HG03378 (cell line): ENCODE results near the gene ITPR3.

ENCODE experiments used
- ATAC-seq: cut with Tn5 transposase; IDR thresholded peaks from one replicate; pipeline ENCODE4 v1.9.1; 2021; ENCODE audit warnings: mild to moderate bottlenecking, moderate library complexity; ENCODE audit not compliant: unreplicated experiment

Gene ITPR3

DNA sequence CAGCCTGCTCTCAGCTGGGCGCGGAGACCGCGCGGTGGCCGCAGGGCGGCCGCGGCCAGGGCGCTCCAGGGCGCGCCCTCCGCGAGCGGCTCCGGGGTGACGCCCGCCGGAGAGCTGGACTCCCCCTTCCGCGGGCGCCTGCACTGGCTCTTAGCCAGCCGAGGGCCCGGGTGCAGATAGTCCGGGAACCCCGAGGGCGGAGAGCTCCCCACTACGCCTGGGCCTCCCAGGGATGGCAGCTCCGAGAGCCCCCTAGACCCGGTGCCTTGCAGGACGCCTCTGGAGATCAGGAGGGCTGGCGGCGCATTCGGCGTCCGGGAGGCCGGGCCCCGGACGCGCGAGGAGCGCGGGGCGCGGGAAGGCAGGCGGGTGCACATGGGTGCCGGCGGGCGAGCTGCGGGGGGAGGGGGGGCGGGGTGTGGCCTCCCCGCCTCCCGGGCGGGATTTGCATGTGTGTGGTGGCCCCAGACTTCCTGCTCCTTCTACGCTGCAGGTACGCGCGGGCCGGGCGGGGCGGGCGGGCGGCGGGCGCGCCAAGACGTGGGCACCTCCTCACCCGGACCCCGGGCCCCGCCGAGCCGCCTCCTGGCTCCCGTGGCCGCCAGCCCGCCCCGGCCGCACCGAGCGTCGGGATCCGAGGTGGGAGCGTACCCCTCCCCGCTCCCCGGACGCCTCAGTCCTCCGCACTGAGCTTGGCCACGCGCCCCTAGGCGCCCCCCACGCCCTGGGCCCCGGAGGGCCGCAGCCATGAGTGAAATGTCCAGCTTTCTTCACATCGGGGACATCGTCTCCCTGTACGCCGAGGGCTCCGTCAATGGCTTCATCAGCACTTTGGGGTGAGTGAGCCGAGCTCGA is at the start of gene ITPR3:
Gene ITPR3, plus strand, starts transcription at position 467 of the 855 bp plus-strand sequence. Its CDS starts 281 bp downstream, at position 748.
- peak; percentile 53 for ATAC-seq

DNA sequence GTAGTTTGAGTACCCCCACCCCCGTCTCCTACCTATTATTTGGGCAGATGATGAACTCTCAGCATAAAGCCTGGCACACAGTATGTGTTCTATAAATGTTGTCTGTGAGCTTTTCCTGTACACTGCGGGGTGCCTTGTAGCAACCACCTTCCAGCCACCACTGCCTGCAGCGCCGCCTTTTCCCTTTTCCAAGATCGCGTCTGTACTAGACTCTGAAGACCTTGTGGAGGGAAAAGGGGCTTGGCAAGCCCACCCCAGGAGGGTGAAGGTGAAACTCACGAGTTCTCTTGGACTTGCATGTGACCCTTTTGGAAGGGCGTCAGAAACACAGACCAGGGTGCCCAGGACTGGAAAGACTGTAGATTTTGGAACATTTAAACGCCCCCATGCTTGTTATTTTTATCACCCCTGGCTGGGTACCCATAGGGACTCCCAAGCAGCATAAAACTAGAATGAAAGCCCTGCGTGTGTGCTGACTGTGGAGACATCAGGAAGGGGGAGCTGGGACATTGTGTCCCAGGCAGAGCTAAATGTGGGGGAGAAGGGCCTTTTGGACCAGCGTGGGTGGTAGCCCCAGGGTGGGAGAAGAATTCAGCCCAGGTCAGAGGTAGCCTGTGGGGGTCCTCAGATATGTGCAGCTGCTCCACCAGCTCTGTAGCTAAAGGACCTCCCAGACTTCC is 49.3 kb upstream of the ITPR3 start:
- ATAC-seq: no peak

DNA sequence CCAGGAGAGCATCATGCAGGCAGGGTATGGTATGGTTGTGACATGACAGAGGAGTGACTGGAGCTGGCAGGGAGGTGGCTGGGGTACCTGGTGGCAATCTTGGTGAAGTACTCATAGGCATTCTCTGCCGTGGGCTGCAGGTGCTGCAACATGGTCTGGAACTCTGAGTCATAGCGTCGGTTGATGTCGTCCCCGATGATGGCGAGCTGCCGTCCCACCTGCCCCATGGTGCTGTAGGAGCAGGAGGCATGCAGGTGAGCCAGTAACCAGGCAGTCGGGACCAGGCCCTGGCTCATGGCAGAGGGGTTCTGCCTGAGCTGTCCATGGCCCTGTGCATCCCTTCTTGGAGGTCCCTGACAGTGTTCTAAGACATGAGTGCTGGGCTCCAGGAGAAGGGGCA is 45.9 kb upstream of the ITPR3 start:
- ATAC-seq: no peak

DNA sequence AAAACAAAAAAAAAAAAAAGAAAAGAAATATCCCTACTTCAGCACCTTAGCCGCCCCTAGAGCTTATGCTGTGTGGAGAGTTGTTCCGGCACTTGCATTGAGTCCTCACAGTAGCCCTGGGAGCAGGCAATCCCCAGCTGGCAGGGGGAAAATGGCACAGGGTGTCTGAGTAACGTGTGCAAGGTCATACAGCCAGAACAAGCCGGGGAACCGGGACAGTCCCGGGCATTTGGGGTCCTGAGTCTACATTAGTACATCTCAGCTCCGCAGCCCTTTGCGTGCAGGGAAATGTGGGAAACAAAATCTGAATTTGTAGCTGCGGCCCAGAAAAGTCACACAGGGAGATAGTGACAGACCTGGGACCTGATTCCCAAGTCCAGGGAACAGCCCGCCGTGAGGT is 44.5 kb upstream of the ITPR3 start:
- ATAC-seq: no peak

DNA sequence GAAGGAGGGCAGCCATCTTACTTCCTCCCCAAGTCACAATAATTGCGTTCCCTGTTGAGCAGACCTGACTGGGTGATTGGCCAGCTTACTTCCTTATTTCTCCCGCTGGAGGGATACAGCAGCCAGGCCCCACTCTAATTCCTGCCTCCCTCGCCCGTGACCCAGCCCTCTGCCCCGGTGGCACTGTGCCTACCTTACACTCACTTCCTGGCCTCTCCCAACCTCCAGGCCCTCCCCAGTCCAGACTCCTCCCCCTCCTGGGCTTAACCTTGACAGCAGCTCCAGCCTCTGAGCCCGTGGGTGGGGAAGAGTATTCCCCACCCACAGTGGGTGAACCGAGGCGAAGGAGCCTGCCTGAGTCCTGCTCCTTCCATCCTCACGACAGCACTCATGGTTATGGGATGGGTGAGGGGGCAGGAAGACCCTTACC is 44.0 kb upstream of the ITPR3 start:
- no peak for ATAC-seq

DNA sequence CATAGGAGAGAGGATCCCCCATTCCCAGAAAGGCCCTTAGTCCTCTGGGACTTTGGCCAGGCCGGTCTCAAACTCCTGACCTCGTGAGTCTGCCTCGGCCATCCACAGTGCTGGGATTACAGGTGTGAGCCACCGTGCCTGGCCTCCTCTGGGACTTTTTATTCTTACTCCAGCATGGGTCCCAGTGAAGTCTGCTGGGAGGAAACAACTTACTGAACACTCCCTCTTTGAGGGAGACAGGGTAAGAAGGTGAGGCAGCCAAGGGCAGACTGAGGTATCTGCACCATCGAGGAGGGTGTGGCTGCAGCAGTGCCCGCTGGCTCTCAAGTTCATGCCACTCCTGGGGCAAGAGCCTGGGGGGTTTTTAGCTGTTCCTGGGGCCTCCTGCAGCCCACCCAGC is 43.4 kb upstream of the ITPR3 start:
- ATAC-seq: no peak

DNA sequence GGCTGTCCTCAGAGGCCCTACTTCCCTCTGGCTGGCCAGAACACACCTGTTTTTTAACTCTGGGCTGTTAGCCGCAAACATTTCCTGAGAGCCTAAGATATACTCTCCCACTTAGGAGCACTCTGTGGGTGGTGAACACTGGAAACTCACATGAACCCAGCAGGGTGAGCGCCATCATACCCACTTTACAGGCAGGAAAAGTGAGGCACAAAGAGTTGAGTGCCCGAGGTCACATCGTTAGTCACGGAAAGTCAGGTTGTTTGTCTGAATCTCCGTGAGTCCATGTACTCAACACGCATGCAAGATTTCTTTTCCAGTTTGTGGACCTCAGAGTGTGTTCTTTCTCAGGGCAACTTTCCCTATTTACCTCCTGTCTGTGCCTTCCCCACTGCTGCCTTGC is 43.0 kb upstream of the ITPR3 start:
- no peak for ATAC-seq

DNA sequence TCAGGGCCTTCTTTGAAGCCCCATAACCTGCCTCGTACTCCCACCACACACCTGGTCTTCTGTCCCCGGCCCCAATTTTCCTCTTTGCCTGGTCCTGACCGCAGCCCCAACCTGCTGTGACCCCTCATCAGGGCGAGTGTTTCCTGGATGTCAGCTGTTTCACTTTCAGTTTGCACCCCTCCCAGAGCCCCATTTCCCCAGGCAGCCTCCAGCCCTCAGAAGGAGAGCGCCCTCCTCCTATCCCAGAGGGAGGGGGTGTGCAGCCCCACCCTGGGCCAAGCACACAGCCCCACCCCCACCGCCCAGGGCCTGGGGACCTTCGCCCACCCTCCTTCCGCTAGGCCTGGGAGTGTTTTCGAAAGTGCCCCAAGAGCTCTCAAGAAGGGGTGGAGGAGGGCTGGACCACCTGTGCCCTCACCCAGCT is 42.5 kb upstream of the ITPR3 start:
- no peak for ATAC-seq

DNA sequence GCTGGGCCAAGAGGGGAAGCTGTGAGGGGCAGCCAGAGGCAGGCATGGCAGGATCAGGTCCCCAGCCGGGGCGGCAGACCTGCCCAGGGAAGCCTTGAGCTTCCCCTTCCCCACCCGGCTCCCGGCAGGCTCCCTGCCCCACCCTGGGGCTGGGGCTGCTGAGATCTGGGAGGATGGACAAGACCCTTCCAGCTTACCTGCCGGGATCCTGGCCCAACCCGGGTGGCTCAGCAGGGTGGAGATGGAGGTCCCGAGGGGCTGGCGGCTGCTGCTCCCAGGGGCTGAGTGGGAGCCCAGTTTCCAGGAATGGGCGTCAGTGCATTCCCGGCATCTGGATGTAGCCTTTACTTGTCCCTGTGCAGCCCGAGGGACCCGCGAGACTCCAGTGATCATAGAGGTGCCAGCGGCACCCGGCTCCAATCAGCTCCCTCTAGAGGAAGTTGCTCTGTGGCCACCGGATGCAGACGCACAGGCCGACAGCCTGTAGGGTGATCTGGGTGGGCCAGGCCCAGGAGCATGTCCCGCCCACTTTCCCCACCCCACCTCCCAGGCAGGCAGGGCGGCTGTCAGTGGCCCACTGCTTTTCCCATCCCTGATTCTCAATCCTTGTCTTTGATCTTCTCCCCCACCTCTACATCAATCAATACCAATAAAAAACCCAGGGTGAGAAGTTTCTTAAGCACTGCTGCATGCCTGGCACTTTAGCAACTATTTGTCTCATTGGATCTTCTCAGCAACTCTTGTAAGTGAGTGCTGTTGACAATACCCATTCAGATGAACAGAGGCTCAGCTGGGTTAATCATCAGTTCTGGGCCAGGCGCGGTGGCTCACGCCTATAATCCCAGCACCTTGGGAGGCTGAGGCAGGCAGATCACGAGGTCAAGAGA is 41.1 kb upstream of the ITPR3 start, which contains the start of gene BAK1:
Gene BAK1, minus strand, starts transcription at position 449 of the 887 bp plus-strand sequence. CDS start 2,672 bp downstream, outside the sequence.
- ATAC-seq: peak; percentile 74

DNA sequence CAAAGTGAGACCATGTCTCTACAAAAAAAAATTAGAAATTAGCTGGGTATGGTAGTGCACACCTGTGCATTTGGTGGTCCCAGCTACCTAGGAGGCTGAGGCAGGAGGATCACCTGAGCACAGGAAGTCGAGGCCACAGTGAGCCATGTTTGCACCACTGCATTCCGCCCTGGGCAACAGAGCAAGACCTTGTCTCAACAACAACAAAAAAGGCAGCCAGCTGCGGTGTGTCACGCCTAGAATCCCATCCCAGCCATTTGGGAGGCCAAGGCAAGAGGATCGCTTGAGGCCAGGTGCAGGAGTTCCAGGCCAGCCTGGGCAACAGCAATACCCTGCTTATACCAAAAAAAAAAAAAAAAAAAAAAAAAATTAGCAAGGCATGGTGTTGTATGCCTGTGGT is 39.9 kb upstream of the ITPR3 start:
- ATAC-seq: no peak

DNA sequence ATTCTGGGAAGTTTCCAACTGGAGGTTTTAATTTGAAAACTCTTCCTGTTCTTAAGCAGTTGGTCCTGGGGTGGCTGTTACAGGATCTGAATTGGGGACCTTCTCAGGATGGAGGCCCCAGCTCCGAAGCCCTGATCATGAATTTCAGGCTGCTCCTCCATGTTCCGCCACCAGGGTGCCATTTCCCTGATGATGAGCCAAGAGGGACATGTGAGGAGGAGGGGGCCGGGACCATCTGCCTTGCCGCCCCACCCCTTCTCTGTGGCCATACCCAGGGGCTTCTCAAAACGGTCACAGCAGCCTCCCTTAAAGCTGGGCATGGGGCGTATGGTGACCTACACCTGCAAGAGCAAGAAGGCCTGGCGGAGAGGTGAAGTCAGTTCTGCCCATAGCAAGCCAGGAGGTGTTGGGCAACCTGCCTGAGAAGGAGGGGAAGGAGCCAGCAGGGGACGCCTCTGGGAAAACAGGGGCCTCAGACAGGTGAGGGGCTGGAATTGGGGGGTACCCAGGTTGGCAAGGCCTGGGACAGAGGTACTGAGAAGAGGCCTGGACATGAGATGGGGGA is 37.4 kb upstream of the ITPR3 start:
- ATAC-seq: no peak

DNA sequence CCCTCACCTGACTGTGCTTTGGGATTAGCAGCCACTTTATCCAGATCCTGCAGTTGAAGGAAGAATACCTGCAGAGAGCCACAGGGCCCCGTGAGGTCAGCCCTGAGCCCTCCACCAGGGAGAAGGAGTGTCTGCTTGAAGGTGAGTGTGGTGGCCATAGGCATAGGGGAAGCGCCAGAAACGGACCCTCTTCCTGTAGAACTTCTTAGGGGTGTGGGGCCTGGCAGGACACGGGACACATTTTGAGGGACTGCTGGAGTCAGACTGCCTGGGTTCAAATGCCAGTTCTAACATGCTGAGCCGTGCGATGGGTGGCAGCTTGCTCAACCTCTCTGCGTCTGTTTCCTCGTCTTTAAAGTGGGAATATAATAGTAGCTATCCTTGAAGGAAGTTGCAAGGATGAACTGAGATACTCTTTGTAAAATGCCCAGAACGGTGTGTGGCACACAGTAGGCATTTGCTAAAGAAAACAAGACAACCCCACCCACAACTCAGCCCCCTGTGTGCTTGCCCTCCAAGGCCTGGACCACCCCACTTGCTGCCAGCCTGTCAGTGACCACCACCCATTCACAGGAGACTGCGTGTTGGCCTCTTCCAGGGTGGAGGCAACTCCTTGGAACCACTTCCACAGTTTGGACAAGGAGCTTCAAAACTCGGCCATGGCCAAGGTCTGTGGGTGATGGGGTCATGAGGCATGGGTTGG is 36.3 kb upstream of the ITPR3 start:
- ATAC-seq: no peak

DNA sequence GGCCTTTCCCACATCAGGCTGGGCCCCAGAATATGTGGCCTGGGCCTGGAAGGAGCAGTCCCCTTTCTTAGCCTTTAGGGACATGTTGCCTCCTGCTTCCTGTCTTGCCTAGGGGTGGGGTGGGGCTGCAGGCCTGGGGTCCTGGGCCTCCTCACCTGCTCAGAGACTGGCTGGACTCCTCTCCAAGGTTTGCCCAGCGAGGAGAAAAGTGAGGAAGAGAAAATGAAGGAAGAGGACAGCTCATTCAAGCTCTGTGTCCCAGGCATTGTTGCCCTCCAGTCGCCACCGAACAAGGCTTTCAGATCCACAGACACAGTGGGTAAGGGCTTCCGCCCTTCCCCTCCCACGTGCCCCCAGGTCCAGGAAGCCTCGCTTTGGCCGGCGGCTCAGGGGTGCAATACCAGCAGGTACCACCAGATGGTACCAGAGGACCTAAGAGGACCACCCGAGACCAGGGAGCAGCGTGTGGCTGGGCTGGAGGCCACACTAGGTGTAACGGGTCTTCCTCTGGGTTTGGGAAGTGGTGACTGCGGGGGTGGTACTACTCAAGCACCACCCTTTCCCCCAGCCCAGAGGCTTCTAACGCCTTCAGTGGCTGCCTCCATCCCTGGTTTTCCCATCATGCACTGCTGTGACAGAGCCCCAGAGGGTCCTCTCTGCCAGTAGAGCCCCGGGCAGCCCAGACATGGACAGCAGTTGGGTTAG is 35.6 kb upstream of the ITPR3 start:
- peak; percentile 52 for ATAC-seq

DNA sequence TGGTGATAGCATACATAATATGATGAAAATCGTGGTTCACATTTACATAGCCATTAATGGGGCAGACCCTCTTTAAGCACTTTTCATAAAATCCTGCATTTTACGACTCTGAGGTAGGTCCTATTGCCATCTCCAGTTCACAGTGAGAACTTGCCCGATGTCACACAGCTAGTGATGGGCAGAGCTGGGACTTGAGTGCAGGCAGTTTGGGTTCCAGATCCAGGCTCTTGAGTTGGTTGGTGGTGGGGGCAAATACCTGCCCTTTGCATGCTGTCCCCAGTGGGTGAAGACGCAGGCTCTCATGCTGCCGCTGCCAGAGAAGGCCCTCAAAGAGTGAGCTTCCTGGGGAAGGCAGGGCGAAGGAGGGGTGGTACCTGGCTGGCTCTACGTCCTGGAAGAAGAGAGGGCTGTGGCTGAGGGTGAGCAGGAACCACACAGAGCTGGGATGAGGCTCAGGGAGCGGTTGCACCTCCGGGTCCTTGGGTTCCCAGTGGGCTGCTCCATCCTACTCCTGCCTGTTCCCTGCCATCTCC is 34.9 kb upstream of the ITPR3 start:
- no peak for ATAC-seq

DNA sequence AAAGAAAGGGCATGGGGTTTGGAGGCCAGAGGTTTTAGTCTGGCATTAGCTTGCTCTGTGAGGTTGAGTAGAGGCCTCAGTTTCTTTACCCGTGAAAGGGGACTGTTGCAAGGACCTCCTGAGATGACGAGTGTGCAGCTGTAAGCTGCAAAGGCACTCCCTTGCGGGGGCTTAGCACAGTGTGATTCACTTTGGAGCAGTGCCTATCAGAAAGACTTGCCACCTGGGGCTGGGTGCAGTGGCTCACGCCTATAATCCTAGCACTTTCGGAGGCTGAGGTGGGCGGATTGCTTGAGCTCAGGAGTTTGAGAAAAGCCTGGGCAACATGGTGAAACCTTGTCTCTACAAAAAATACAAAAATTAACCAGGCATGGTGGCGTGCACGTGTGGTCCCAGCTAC is 33.6 kb upstream of the ITPR3 start:
- ATAC-seq: no peak

DNA sequence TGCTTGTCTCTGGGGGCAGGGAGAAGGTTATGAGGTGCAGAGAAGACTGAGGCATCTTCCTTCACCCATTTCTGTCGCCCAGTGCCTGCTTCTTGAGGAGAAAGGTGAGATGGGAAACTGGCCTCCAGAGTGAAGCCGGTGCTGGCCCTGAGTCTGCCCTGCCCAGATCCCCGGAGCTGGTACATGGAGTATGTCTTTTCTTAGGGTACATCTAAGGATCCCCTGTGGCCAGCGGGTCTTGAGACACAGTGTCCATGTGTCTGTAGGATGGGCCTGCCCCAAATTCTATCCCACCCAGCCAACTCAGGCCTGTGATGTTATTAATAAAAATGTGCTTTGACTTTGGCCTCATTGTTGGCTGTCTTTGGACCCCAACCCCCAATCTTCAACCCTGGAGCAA is 32.2 kb upstream of the ITPR3 start:
- ATAC-seq: no peak

DNA sequence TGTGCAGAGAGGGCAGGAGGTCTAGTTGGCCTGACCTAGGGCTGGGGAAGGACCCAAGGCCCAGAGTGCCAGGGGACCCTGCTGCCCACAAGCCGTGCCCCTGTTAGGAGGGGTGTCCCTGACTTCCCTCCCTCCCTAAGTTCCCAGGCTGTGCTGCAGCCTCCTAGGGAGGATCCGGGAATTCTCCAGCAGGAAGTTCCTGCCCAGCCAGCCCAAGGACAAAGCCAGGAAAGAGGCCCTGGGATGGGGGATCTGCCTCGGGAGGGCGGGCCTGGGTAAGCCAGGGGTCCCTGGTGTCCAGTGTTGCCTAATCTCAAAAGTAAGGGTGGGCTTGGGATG is 31.8 kb upstream of the ITPR3 start:
- no peak for ATAC-seq

DNA sequence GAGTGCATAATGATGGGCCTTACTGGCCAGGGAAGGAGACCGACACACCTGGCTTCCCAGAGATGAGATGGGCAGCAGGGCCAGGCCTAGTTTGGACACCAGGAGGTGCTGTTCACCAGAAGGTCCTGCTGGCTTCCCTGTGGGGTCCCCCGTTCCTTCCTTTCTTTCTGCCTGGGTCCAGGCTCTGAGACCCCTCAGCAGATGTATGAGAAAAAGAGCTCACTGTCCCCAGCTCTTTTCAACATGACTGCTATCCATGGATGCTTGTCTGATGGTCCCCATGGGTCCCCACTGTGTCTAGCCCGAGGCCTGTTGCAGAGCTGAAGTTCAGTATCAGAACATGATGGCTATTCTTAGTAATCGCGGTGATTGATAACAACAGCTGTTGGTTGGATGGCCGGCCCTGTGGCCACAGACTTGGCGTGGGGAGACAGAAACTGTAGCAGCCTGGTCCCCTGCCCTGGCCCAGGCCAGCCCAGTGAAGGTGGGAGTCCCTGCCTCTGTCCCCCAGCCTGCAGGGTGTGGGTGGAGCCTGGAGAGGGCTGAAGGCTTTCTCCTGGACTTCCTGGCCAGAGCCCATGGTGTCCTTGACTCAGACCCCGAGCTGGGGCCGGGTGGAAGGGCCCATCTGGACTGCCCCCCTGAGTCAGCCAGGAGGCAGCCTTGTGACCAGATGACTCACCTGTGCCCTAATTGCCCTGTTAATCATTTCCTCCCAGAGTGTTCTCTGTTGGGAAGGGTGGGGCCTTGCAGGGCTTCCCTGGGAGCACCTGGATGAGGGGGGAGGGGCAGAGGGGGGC is 31.2 kb upstream of the ITPR3 start:
- ATAC-seq: no peak
